Measurements from ENCODE around the gene POP4.

POP4 gene

DNA sequence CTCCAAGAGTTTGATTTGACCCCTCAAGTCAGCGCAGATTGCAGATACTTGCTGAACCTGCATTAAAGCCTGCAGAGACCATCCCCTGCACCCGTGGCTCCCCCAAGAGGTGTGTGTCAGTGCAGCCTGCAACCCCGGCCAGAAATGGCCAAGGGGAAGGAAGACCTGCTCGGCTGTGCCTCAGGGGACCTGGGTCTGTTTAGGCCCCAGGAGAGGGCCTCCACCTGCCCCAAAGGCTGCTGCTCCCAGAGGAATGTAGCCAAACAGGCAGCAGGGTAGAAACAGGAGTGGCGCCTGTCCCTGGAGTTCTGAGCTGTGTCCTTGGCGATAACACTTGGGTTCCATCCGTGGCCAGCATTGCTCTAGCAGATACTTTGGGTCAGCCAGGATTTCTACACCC, 8.0 kb downstream of the POP4 start:
- H3K4me3 ChIP-seq (ENCODE audit: low read depth, low read length) = no peak overlapping the region
- ChIA-PET CTCF (interaction anchor here (0.6 to 7.6 kb wide), 4 partner anchors 11 to 258 kb away, joined by 3 to 184 read pairs (median 4); no protein-coding TSS in a partner anchor), POLR2A (interaction anchor here (1.0 to 4.1 kb wide), 2 partner anchors 8 to 100 kb away, joined by 3 to 39 read pairs; partner anchors contain the start of genes C19orf12 and POP4)
- H3K27ac ChIP-seq (ENCODE audit: extremely low read depth, low read depth, low read length) = no peak overlapping the region
- no peaks in the 10 kb centered on the region for H3K4me1 ChIP-seq (ENCODE audit: control insufficient read depth, insufficient read depth, low read length)
- TF ChIP-seq YY2 (tag by site-specific recombination; IDR thresholded peaks at IDR 0.05) (no peak), SCRT1 (tag by site-specific recombination; IDR thresholded peaks at IDR 0.05; ENCODE audit: borderline replicate concordance) (no peak), ZNF184 (tag by site-specific recombination; IDR thresholded peaks at IDR 0.05) (no peak), ZNF785 (tag by site-specific recombination; IDR thresholded peaks at IDR 0.05) (no peak), KLF9 (tag by site-specific recombination; IDR thresholded peaks at IDR 0.05; ENCODE audit: low read depth) (no peak), ZSCAN23 (tag by site-specific recombination; IDR thresholded peaks at IDR 0.05) (no peak), ZNF274 (IDR thresholded peaks at IDR 0.05; ENCODE audit: low read length) (no peak), ZNF274 (tag by site-specific recombination; IDR thresholded peaks at IDR 0.05; ENCODE audit: borderline replicate concordance) (no peak), ZNF660 (tag by site-specific recombination; IDR thresholded peaks at IDR 0.05) (no peak)
- TF ChIP-seq, protein P1, sequence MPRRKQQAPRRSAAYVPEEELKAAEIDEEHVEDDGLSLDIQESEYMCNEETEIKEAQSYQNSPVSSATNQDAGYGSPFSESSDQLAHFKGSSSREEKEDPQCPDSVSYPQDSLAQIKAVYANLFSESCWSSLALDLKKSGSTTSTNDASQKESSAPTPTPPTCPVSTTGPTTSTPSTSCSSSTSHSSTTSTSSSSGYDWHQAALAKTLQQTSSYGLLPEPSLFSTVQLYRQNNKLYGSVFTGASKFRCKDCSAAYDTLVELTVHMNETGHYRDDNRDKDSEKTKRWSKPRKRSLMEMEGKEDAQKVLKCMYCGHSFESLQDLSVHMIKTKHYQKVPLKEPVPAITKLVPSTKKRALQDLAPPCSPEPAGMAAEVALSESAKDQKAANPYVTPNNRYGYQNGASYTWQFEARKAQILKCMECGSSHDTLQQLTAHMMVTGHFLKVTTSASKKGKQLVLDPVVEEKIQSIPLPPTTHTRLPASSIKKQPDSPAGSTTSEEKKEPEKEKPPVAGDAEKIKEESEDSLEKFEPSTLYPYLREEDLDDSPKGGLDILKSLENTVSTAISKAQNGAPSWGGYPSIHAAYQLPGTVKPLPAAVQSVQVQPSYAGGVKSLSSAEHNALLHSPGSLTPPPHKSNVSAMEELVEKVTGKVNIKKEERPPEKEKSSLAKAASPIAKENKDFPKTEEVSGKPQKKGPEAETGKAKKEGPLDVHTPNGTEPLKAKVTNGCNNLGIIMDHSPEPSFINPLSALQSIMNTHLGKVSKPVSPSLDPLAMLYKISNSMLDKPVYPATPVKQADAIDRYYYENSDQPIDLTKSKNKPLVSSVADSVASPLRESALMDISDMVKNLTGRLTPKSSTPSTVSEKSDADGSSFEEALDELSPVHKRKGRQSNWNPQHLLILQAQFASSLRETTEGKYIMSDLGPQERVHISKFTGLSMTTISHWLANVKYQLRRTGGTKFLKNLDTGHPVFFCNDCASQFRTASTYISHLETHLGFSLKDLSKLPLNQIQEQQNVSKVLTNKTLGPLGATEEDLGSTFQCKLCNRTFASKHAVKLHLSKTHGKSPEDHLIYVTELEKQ (tag by site-specific recombination; IDR thresholded peaks at IDR 0.05; ENCODE audit: borderline replicate concordance) = no peak
- TF ChIP-seq, protein P2, sequence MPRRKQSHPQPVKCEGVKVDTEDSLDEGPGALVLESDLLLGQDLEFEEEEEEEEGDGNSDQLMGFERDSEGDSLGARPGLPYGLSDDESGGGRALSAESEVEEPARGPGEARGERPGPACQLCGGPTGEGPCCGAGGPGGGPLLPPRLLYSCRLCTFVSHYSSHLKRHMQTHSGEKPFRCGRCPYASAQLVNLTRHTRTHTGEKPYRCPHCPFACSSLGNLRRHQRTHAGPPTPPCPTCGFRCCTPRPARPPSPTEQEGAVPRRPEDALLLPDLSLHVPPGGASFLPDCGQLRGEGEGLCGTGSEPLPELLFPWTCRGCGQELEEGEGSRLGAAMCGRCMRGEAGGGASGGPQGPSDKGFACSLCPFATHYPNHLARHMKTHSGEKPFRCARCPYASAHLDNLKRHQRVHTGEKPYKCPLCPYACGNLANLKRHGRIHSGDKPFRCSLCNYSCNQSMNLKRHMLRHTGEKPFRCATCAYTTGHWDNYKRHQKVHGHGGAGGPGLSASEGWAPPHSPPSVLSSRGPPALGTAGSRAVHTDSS (tag by site-specific recombination; IDR thresholded peaks at IDR 0.05) = no peak
- H3K9me3 ChIP-seq (ENCODE audit: control insufficient read depth, insufficient read depth, low read depth, low read length) = no peaks in the 10 kb centered on the region
- H3K36me3 ChIP-seq (ENCODE audit: control insufficient read depth in 2 of 2, insufficient read depth in 1 of 2, low read length in 2 of 2) = peaks cover 68 to 73% of the 10 kb centered on the region in 2 experiments

DNA sequence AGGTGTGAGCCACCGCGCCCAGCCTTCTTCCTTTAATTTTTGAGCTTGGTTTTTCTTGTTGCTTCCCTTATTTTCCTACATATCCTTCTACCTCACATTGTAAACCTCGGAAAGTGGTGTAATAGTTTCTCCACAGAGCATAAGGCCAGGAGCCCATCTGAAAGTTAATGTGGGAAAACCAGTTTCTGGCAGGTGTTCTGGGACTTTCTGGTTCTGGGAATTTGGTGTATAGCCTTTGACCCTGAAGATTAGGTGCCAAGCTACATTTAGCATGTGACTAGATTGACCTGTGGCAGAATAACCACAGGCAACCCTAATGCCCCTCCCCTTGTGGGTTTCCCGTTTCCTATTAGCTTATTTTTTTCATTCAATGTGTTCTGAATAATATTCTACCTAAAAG, 8.7 kb downstream of the POP4 start:
- Histone ChIP-seq H3K4me1 (ENCODE audit: control insufficient read depth, insufficient read depth, low read length) (no peaks in the 10 kb centered on the region), H3K4me3 (ENCODE audit: low read depth, low read length) (no peak overlapping the region), H3K9me3 (ENCODE audit: control insufficient read depth, insufficient read depth, low read depth, low read length) (no peaks in the 10 kb centered on the region), H3K27ac (ENCODE audit: extremely low read depth, low read depth, low read length) (no peak overlapping the region), H3K36me3 (ENCODE audit: control insufficient read depth in 2 of 2, insufficient read depth in 1 of 2, low read length in 2 of 2) (peaks cover 61 to 65% of the 10 kb centered on the region in 2 experiments)
- ChIA-PET POLR2A (interaction anchor here (0.6 to 4.1 kb wide), 3 partner anchors 9 to 362 kb away, joined by 3 to 39 read pairs (median 3); partner anchors contain the start of gene POP4), CTCF (interaction anchor here (0.6 to 7.6 kb wide), 5 partner anchors 11 to 1004 kb away, joined by 3 to 184 read pairs (median 4); no protein-coding TSS in a partner anchor)
- TF ChIP-seq, protein P1 (tag by site-specific recombination; IDR thresholded peaks at IDR 0.05; ENCODE audit: borderline replicate concordance) = no peak
- TF ChIP-seq RBAK (tag by site-specific recombination; IDR thresholded peaks at IDR 0.05) (no peak), ZNF292 (tag by site-specific recombination; IDR thresholded peaks at IDR 0.05; ENCODE audit: borderline replicate concordance, low read depth) (no peak), ZIC2 (tag by site-specific recombination; IDR thresholded peaks at IDR 0.05) (no peak), ZNF560 (tag by site-specific recombination; IDR thresholded peaks at IDR 0.05; ENCODE audit: borderline replicate concordance) (no peak), ZNF548 (tag by site-specific recombination; IDR thresholded peaks at IDR 0.05) (no peak), ZNF791 (tag by site-specific recombination; IDR thresholded peaks at IDR 0.05) (no peak), ZNF341 (tag by site-specific recombination; IDR thresholded peaks at IDR 0.05; ENCODE audit: low read depth) (no peak), ZNF221 (tag by site-specific recombination; IDR thresholded peaks at IDR 0.05; ENCODE audit: borderline replicate concordance) (no peak), ZNF266 (tag by site-specific recombination; IDR thresholded peaks at IDR 0.05; ENCODE audit: low read depth) (no peak)
- TF ChIP-seq, protein P3, sequence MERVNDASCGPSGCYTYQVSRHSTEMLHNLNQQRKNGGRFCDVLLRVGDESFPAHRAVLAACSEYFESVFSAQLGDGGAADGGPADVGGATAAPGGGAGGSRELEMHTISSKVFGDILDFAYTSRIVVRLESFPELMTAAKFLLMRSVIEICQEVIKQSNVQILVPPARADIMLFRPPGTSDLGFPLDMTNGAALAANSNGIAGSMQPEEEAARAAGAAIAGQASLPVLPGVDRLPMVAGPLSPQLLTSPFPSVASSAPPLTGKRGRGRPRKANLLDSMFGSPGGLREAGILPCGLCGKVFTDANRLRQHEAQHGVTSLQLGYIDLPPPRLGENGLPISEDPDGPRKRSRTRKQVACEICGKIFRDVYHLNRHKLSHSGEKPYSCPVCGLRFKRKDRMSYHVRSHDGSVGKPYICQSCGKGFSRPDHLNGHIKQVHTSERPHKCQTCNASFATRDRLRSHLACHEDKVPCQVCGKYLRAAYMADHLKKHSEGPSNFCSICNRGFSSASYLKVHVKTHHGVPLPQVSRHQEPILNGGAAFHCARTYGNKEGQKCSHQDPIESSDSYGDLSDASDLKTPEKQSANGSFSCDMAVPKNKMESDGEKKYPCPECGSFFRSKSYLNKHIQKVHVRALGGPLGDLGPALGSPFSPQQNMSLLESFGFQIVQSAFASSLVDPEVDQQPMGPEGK (tag by site-specific recombination; IDR thresholded peaks at IDR 0.05) = no peak
- TF ChIP-seq, protein P4, sequence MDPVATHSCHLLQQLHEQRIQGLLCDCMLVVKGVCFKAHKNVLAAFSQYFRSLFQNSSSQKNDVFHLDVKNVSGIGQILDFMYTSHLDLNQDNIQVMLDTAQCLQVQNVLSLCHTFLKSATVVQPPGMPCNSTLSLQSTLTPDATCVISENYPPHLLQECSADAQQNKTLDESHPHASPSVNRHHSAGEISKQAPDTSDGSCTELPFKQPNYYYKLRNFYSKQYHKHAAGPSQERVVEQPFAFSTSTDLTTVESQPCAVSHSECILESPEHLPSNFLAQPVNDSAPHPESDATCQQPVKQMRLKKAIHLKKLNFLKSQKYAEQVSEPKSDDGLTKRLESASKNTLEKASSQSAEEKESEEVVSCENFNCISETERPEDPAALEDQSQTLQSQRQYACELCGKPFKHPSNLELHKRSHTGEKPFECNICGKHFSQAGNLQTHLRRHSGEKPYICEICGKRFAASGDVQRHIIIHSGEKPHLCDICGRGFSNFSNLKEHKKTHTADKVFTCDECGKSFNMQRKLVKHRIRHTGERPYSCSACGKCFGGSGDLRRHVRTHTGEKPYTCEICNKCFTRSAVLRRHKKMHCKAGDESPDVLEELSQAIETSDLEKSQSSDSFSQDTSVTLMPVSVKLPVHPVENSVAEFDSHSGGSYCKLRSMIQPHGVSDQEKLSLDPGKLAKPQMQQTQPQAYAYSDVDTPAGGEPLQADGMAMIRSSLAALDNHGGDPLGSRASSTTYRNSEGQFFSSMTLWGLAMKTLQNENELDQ (tag by site-specific recombination; IDR thresholded peaks at IDR 0.05; ENCODE audit: low read depth) = no peak

Measured in HEK293 (cell line).